ENCODE measurements around the gene SMCHD1. TPM values are rescaled to one million over a fixed set of nuclear protein-coding genes. Genes with fewer than 3 reads are reported as not detected.
"Not testable (repeated sequence)": the region's sequence is repeated elsewhere in the genome, so short reads cannot be mapped to it uniquely, and the experiment has no call there.

SMCHD1 gene
- total and polyA plus RNA-seq, 2 donors = 26.6 to 87.8 TPM

- Histone ChIP-seq H3K4me3 (ENCODE audit: low read length in 2 of 2) (no peak overlapping the region), H3K4me1 (ENCODE audit: control insufficient read depth in 2 of 2, insufficient read depth in 2 of 2, low read length in 2 of 2) (peaks cover under 1 to 4% of the 10 kb centered on the region in 2 donors), H3K27me3 (ENCODE audit: control insufficient read depth in 2 of 2, insufficient read depth in 1 of 2, low read length in 1 of 2) (no peaks in the 10 kb centered on the region), H3K36me3 (ENCODE audit: control insufficient read depth in 2 of 2, insufficient read depth in 2 of 2, low read length in 1 of 2) (peaks cover 2 to 17% of the 10 kb centered on the region in 2 donors), H3K27ac (ENCODE audit: low read depth in 1 of 2, low read length in 1 of 2) (no peak overlapping the region), H3K9me3 (ENCODE audit: control insufficient read depth in 2 of 2, insufficient read depth in 1 of 2, low read length in 1 of 2) (peaks cover 0 to 3% of the 10 kb centered on the region in 2 donors)
- 88% methylated on average over 5 of the region's 5 CpGs for WGBS
- no peak for DNase-seq (ENCODE audit: low read depth in 6 of 9, low spot score in 9 of 9)
Measured at GRCh38 chr18:2662990-2663389, 7.5 kb downstream of the SMCHD1 start.

GRCh38 chr18:2672410-2672809, 16.9 kb downstream of the SMCHD1 start:
- Histone ChIP-seq H3K4me1 (ENCODE audit: control insufficient read depth in 2 of 2, insufficient read depth in 2 of 2, low read length in 2 of 2) (no peaks in the 10 kb centered on the region), H3K36me3 (ENCODE audit: control insufficient read depth in 2 of 2, insufficient read depth in 2 of 2, low read length in 1 of 2) (peaks cover 21 to 82% of the 10 kb centered on the region in 2 donors), H3K9me3 (ENCODE audit: control insufficient read depth in 2 of 2, insufficient read depth in 1 of 2, low read length in 1 of 2) (no peaks in the 10 kb centered on the region), H3K27me3 (ENCODE audit: control insufficient read depth in 2 of 2, insufficient read depth in 1 of 2, low read length in 1 of 2) (no peaks in the 10 kb centered on the region), H3K27ac (ENCODE audit: low read depth in 1 of 2, low read length in 1 of 2) (no peak overlapping the region), H3K4me3 (ENCODE audit: low read length in 2 of 2) (no peak overlapping the region)
- DNase-seq (ENCODE audit: low read depth in 6 of 9, low spot score in 9 of 9) = no peak
- WGBS = 99% methylated on average over 5 of the region's 5 CpGs

- H3K27me3 ChIP-seq (ENCODE audit: control insufficient read depth in 2 of 2, insufficient read depth in 1 of 2, low read length in 1 of 2) = no peaks in the 10 kb centered on the region
- 95% methylated on average over 1 of the region's 1 CpG for WGBS
- H3K36me3 ChIP-seq (ENCODE audit: control insufficient read depth in 2 of 2, insufficient read depth in 2 of 2, low read length in 1 of 2) = peaks cover 20 to 82% of the 10 kb centered on the region in 2 donors
- DNase-seq (ENCODE audit: low read depth in 6 of 9, low spot score in 9 of 9) = no peak
- H3K4me1 ChIP-seq (ENCODE audit: control insufficient read depth in 2 of 2, insufficient read depth in 2 of 2, low read length in 2 of 2) = no peaks in the 10 kb centered on the region
- H3K27ac ChIP-seq (ENCODE audit: low read depth in 1 of 2, low read length in 1 of 2) = no peak overlapping the region
- no peaks in the 10 kb centered on the region for H3K9me3 ChIP-seq (ENCODE audit: control insufficient read depth in 2 of 2, insufficient read depth in 1 of 2, low read length in 1 of 2)
- H3K4me3 ChIP-seq (ENCODE audit: low read length in 2 of 2) = no peak overlapping the region
Measured at GRCh38 chr18:2672872-2673271, 17.3 kb downstream of the SMCHD1 start.

- H3K27ac ChIP-seq (ENCODE audit: low read depth in 1 of 2, low read length in 1 of 2); DNase-seq (ENCODE audit: low read depth in 6 of 9, low spot score in 9 of 9); H3K27me3 ChIP-seq (ENCODE audit: control insufficient read depth in 2 of 2, insufficient read depth in 1 of 2, low read length in 1 of 2); H3K9me3 ChIP-seq (ENCODE audit: control insufficient read depth in 2 of 2, insufficient read depth in 1 of 2, low read length in 1 of 2); H3K4me3 ChIP-seq (ENCODE audit: low read length in 2 of 2); H3K4me1 ChIP-seq (ENCODE audit: control insufficient read depth in 2 of 2, insufficient read depth in 2 of 2, low read length in 2 of 2): not testable (repeated sequence)
- H3K36me3 ChIP-seq (ENCODE audit: control insufficient read depth in 2 of 2, insufficient read depth in 2 of 2, low read length in 1 of 2) = peaks cover 0 to 60% of the 10 kb centered on the region in 2 donors
- WGBS = 98% methylated on average over 13 of the region's 13 CpGs
Measured at GRCh38 chr18:2678933-2679332, 23.4 kb downstream of the SMCHD1 start.

- H3K36me3 ChIP-seq (ENCODE audit: control insufficient read depth in 2 of 2, insufficient read depth in 2 of 2, low read length in 1 of 2) = peaks cover 0 to 50% of the 10 kb centered on the region in 2 donors
- 96% methylated on average over 2 of the region's 2 CpGs for WGBS
- no peak for DNase-seq (ENCODE audit: low read depth in 6 of 9, low spot score in 9 of 9)
- no peak overlapping the region for H3K4me3 ChIP-seq (ENCODE audit: low read length in 2 of 2)
- H3K9me3 ChIP-seq (ENCODE audit: control insufficient read depth in 2 of 2, insufficient read depth in 1 of 2, low read length in 1 of 2) = no peaks in the 10 kb centered on the region
- H3K27ac ChIP-seq (ENCODE audit: low read depth in 1 of 2, low read length in 1 of 2) = no peak overlapping the region
- no peaks in the 10 kb centered on the region for H3K4me1 ChIP-seq (ENCODE audit: control insufficient read depth in 2 of 2, insufficient read depth in 2 of 2, low read length in 2 of 2)
- no peaks in the 10 kb centered on the region for H3K27me3 ChIP-seq (ENCODE audit: control insufficient read depth in 2 of 2, insufficient read depth in 1 of 2, low read length in 1 of 2)
Measured at GRCh38 chr18:2680216-2680792, 24.8 kb downstream of the SMCHD1 start.

GRCh38 chr18:2681993-2682603, 26.6 kb downstream of the SMCHD1 start:
- no peak for DNase-seq (ENCODE audit: low read depth in 6 of 9, low spot score in 9 of 9)
- H3K9me3 ChIP-seq (ENCODE audit: control insufficient read depth in 2 of 2, insufficient read depth in 1 of 2, low read length in 1 of 2) = no peaks in the 10 kb centered on the region
- WGBS = 91% methylated on average over 5 of the region's 5 CpGs
- no peaks in the 10 kb centered on the region for H3K4me1 ChIP-seq (ENCODE audit: control insufficient read depth in 2 of 2, insufficient read depth in 2 of 2, low read length in 2 of 2)
- H3K27ac ChIP-seq (ENCODE audit: low read depth in 1 of 2, low read length in 1 of 2) = no peak overlapping the region
- H3K36me3 ChIP-seq (ENCODE audit: control insufficient read depth in 2 of 2, insufficient read depth in 2 of 2, low read length in 1 of 2) = peaks cover 0 to 48% of the 10 kb centered on the region in 2 donors
- H3K4me3 ChIP-seq (ENCODE audit: low read length in 2 of 2) = no peak overlapping the region
- no peaks in the 10 kb centered on the region for H3K27me3 ChIP-seq (ENCODE audit: control insufficient read depth in 2 of 2, insufficient read depth in 1 of 2, low read length in 1 of 2)

- Histone ChIP-seq H3K27ac (ENCODE audit: low read depth in 1 of 2, low read length in 1 of 2) (no peak overlapping the region), H3K36me3 (ENCODE audit: control insufficient read depth in 2 of 2, insufficient read depth in 2 of 2, low read length in 1 of 2) (peaks cover 0 to 52% of the 10 kb centered on the region in 2 donors), H3K4me1 (ENCODE audit: control insufficient read depth in 2 of 2, insufficient read depth in 2 of 2, low read length in 2 of 2) (no peaks in the 10 kb centered on the region), H3K9me3 (ENCODE audit: control insufficient read depth in 2 of 2, insufficient read depth in 1 of 2, low read length in 1 of 2) (no peaks in the 10 kb centered on the region), H3K27me3 (ENCODE audit: control insufficient read depth in 2 of 2, insufficient read depth in 1 of 2, low read length in 1 of 2) (no peaks in the 10 kb centered on the region), H3K4me3 (ENCODE audit: low read length in 2 of 2) (no peak overlapping the region)
- DNase-seq (ENCODE audit: low read depth in 6 of 9, low spot score in 9 of 9) = no peak
Measured at GRCh38 chr18:2683055-2683454, 27.5 kb downstream of the SMCHD1 start.

GRCh38 chr18:2686349-2686968, 30.9 kb downstream of the SMCHD1 start:
- DNase-seq (ENCODE audit: low read depth in 6 of 9, low spot score in 9 of 9) = no peak

GRCh38 chr18:2687390-2688001, 32.0 kb downstream of the SMCHD1 start:
- Histone ChIP-seq H3K27ac (ENCODE audit: low read depth in 1 of 2, low read length in 1 of 2) (no peak overlapping the region), H3K4me1 (ENCODE audit: control insufficient read depth in 2 of 2, insufficient read depth in 2 of 2, low read length in 2 of 2) (no peaks in the 10 kb centered on the region), H3K9me3 (ENCODE audit: control insufficient read depth in 2 of 2, insufficient read depth in 1 of 2, low read length in 1 of 2) (no peaks in the 10 kb centered on the region), H3K27me3 (ENCODE audit: control insufficient read depth in 2 of 2, insufficient read depth in 1 of 2, low read length in 1 of 2) (no peaks in the 10 kb centered on the region), H3K4me3 (ENCODE audit: low read length in 2 of 2) (no peak overlapping the region), H3K36me3 (ENCODE audit: control insufficient read depth in 2 of 2, insufficient read depth in 2 of 2, low read length in 1 of 2) (peaks cover 10 to 58% of the 10 kb centered on the region in 2 donors)
- DNase-seq (ENCODE audit: low read depth in 6 of 9, low spot score in 9 of 9) = no peak
- 94% methylated on average over 3 of the region's 3 CpGs for WGBS

More at GRCh38 chr18:2686349-2686968, 30.9 kb downstream of the SMCHD1 start:
- Histone ChIP-seq H3K36me3 (ENCODE audit: control insufficient read depth in 2 of 2, insufficient read depth in 2 of 2, low read length in 1 of 2) (peaks cover 7 to 57% of the 10 kb centered on the region in 2 donors), H3K4me3 (ENCODE audit: low read length in 2 of 2) (no peak overlapping the region), H3K27ac (ENCODE audit: low read depth in 1 of 2, low read length in 1 of 2) (no peak overlapping the region), H3K4me1 (ENCODE audit: control insufficient read depth in 2 of 2, insufficient read depth in 2 of 2, low read length in 2 of 2) (no peaks in the 10 kb centered on the region), H3K9me3 (ENCODE audit: control insufficient read depth in 2 of 2, insufficient read depth in 1 of 2, low read length in 1 of 2) (no peaks in the 10 kb centered on the region), H3K27me3 (ENCODE audit: control insufficient read depth in 2 of 2, insufficient read depth in 1 of 2, low read length in 1 of 2) (no peaks in the 10 kb centered on the region)
- WGBS = 97% methylated on average over 3 of the region's 3 CpGs
